Duodenal mucosa (tissue), 2 donors: Measurements from ENCODE around the gene MTG2.

ENCODE experiments used
- H3K27ac ChIP-seq: one replicate; pipeline ENCODE4 v1.7.0; 2013; ENCODE audit warnings: low read depth, low read length
- H3K27me3 ChIP-seq, 2 donors: one replicate each; pipeline ENCODE4 v1.7.0; 2013; ENCODE audit warnings: low read length in 2 of 2, control low read depth in 1 of 2; ENCODE audit not compliant: insufficient read depth in 2 of 2, control insufficient read depth in 1 of 2
- H3K36me3 ChIP-seq, 2 donors: one replicate each; pipeline ENCODE4 v1.7.0; 2013; ENCODE audit warnings: low read length in 2 of 2, control low read depth in 1 of 2; ENCODE audit not compliant: insufficient read depth in 2 of 2, control insufficient read depth in 1 of 2
- H3K4me1 ChIP-seq, 2 donors: one replicate each; pipeline ENCODE4 v1.7.0; 2013; ENCODE audit warnings: low read length in 2 of 2, control low read depth in 1 of 2; ENCODE audit not compliant: insufficient read depth in 2 of 2, control insufficient read depth in 1 of 2
- H3K4me3 ChIP-seq, 2 donors: one replicate each; pipeline ENCODE4 v1.7.0; 2013; ENCODE audit warnings: low read length in 2 of 2, low read depth in 1 of 2
- H3K9ac ChIP-seq, 2 donors: one replicate each; pipeline ENCODE4 v1.7.0; 2013; ENCODE audit warnings: low read length in 2 of 2, low read depth in 1 of 2
- H3K9me3 ChIP-seq, 2 donors: one replicate each; pipeline ENCODE4 v1.7.0; 2013; ENCODE audit warnings: low read length in 2 of 2, control low read depth in 1 of 2; ENCODE audit not compliant: control insufficient read depth in 1 of 2

Gene MTG2

DNA sequence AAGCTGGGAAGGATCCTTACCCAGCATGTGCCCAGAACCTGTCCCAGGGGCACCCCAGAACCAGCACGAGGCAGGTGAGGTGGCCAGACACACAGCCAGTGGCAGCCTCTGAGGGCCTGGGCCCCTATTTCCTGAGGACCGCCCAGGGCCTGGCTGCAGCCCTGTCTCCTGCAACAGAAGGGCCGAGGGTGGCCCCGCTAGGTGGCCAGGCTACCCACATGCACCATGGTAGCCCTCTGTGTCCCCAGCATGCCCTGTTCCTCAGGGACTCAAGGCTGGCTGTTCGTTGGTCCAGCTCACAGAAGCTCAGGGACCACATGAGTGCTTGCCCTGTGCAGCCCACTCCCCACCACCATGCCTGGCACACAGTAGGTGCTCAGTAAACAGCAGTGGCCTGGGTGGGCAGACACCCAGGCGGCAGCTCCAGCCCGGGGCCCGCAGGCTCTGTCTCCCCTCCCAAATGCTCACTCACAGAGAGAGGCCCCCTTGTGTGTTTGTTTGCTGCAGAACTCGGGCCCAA lies 29.0 kb downstream of the MTG2 start:
- Histone ChIP-seq H3K4me1 (no peaks in the 10 kb centered on the region), H3K9me3 (no peaks in the 10 kb centered on the region), H3K36me3 (no peaks in the 10 kb centered on the region), H3K27ac (no peak overlapping the region), H3K4me3 (no peak overlapping the region), H3K27me3 (peaks cover 20 to 50% of the 10 kb centered on the region in 2 donors), H3K9ac (no peak overlapping the region)

DNA sequence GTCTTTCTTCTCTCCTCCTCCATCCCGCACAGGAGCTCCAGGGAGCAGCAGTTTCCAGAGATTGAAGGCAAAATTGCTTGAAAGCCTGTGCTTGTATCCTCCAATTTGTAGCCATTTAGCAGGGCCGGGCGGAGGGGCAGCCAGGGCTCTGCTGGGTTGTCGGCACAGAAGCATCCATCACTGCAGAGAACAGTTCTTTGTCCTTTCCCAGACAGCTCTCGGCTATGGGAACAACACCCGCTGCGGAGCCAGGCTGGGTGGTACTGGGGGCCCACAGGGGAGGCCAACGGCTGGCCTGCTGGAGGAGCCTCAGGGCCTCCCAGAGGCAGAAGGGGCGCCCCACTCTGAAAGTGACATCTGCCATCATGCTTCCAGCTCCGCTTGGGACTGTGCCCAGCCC lies 29.5 kb downstream of the MTG2 start:
- no peak overlapping the region for H3K4me3 ChIP-seq
- H3K4me1 ChIP-seq, result no peaks in the 10 kb centered on the region
- H3K9ac ChIP-seq, result no peak overlapping the region
- no peaks in the 10 kb centered on the region for H3K9me3 ChIP-seq
- H3K27ac ChIP-seq, result no peak overlapping the region
- H3K36me3 ChIP-seq, result no peaks in the 10 kb centered on the region
- peaks cover 20 to 55% of the 10 kb centered on the region in 2 donors for H3K27me3 ChIP-seq

DNA sequence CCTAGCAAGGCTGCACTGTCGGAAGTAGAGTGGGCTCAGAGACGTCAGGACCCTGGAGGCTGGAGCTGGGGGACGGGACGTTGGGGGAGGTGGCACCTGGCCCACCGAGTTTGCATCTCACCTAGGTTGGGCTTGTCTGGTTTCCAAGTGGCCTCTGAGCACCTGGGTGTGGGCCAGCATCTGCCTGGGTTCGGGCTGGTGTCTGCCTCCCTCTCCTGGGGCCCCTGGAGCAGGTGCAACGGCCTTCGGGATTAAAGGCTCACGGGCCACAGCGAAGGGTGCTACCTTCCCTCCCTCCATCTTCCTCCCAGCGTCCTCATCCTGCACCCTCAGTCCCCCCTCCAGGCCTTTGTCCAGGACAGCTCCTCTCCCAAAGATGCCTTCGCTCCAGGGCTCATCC lies 31.2 kb downstream of the MTG2 start:
- H3K9ac ChIP-seq, result no peak overlapping the region
- peaks cover 33 to 71% of the 10 kb centered on the region in 2 donors for H3K27me3 ChIP-seq
- no peak overlapping the region for H3K4me3 ChIP-seq
- no peaks in the 10 kb centered on the region for H3K9me3 ChIP-seq
- no peaks in the 10 kb centered on the region for H3K4me1 ChIP-seq
- H3K36me3 ChIP-seq, result no peaks in the 10 kb centered on the region
- no peak overlapping the region for H3K27ac ChIP-seq

DNA sequence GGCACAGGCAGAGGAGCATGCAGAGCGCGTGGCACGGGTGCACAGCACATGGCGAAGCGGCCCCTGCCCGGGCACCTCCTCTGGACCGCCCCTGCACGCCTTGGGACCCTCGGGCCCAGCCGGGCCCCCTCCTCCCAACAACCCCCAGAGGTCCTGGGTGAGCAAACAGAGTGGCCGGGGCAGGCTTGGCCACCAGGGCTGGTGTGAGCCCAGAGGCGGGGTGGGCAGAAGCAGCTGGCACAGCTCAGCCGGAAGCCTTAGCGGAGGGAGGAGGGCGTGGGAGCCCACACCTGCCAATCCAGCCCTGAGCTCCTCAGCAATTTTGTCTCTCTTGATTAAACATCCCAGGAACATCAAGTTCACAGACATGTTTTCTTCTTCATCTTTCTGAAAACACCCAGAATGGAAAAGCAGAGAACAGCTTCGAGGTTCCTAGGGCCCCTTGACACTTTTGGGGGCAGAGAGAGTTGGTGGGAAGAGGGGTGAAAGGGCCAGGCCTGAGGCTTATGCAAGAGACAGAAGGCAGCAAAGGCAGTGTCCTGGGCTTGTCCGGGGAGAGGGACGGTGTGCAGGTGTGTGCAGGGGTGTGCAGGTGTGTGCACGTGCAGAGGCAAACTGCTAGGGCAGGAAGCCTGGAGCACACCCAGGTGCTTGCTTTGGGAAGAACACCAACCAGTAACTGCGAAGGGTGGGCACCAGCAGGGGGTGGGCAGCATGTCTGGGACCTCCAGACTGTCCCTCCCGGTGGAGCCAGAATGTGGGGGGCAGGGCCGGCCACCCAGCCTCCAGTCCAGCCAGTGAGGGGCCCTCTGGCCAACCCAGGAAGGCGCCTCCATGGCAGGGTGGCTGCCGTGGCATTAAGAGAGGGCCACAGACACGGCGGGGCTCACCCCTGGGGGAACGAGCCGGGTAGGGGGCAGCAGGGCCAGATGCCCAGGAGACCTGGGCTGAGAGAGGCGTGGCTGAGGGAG lies 32.5 kb downstream of the MTG2 start:
- no peak overlapping the region for H3K9ac ChIP-seq
- H3K36me3 ChIP-seq, result no peaks in the 10 kb centered on the region
- H3K27ac ChIP-seq, result no peak overlapping the region
- H3K4me1 ChIP-seq, result peaks cover 0 to 4% of the 10 kb centered on the region in 2 donors
- H3K4me3 ChIP-seq, result no peak overlapping the region
- H3K27me3 ChIP-seq, result peaks cover 24 to 59% of the 10 kb centered on the region in 2 donors
- H3K9me3 ChIP-seq, result no peaks in the 10 kb centered on the region

DNA sequence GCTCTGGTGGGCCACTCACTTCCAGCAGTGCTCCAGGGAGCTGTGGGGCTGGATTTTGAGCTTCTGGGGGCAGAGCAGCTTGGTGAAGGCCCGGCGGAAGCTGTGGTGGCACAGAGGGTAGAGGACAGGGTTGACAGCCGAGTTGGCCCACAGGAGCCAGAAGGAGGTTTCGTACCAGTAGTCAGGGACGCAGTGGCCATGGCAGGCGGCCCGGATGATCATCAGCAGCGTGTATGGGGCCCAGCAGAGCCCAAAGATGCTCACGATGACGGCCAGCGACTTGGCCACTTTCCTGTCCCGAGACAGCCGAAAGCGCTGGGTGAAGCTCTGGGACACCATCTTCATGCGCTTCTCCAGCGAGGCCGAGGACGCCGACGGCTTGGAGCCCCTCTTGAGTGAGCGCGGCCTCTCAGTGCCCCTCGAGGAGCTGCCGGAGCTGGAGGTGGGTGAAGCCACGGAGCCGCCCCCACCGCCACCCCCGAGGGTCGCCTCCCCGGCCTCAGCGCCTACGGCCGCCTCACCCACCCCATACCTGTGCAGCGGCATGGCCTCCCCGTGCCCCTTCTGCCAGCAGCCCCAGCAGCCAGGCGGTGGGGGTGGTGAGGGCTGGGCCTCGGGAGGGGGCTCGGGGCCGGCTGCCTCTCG lies 33.3 kb downstream of the MTG2 start:
- Histone ChIP-seq H3K27ac (no peak overlapping the region), H3K9ac (no peak overlapping the region), H3K36me3 (no peaks in the 10 kb centered on the region), H3K4me1 (peaks cover 0 to 4% of the 10 kb centered on the region in 2 donors), H3K27me3 (peaks cover 32 to 58% of the 10 kb centered on the region in 2 donors), H3K4me3 (no peak overlapping the region), H3K9me3 (no peaks in the 10 kb centered on the region)

DNA sequence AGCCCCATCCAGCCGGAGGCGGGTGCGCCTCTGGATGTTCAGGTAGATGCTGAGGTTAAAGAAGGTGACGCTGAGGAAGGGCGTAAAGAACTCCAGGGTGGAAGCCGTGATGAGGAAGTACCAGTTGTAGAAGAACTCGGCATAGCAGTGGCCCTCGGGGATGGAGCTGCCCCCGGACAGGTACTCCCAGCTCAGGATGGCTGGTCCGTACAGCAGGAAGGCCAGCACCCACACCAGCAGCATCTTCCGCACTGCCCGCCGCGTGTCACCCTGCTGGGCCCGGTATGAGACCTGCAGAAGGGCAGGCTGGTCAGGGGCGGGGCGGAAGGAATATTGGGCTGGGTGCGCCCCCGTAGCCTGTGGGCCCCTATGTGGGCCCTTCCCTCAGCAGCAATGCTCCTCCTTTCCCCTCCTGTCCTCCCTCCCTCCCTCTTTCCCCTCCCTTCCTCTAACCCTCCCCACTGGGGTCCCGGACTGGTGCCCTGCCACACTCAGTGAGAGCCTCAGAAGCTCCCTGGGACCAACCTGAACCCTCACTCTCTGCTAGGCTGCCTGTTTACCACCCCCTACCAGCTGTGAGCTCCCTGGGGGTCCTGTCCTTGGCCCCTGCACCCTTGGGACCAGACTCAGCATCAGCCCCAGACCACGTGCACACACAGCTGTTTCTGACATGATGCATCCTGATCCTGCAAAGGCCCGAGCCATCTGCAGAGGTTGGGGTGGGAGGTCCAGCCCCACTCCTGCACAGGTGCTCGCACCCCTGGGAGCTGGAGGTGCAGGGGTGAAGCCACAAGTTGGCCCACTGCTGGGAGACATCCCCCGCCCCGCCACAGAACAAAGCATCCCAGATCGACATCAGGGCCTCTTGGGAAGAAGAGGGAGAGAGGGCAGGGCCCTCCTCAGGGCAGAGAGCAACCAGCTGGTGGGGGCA lies 34.1 kb downstream of the MTG2 start:
- H3K9me3 ChIP-seq, result no peaks in the 10 kb centered on the region
- H3K27ac ChIP-seq, result no peak overlapping the region
- H3K4me3 ChIP-seq, result no peak overlapping the region
- H3K4me1 ChIP-seq, result peaks cover 0 to 4% of the 10 kb centered on the region in 2 donors
- peaks cover 40 to 58% of the 10 kb centered on the region in 2 donors for H3K27me3 ChIP-seq
- no peak overlapping the region for H3K9ac ChIP-seq
- no peaks in the 10 kb centered on the region for H3K36me3 ChIP-seq

DNA sequence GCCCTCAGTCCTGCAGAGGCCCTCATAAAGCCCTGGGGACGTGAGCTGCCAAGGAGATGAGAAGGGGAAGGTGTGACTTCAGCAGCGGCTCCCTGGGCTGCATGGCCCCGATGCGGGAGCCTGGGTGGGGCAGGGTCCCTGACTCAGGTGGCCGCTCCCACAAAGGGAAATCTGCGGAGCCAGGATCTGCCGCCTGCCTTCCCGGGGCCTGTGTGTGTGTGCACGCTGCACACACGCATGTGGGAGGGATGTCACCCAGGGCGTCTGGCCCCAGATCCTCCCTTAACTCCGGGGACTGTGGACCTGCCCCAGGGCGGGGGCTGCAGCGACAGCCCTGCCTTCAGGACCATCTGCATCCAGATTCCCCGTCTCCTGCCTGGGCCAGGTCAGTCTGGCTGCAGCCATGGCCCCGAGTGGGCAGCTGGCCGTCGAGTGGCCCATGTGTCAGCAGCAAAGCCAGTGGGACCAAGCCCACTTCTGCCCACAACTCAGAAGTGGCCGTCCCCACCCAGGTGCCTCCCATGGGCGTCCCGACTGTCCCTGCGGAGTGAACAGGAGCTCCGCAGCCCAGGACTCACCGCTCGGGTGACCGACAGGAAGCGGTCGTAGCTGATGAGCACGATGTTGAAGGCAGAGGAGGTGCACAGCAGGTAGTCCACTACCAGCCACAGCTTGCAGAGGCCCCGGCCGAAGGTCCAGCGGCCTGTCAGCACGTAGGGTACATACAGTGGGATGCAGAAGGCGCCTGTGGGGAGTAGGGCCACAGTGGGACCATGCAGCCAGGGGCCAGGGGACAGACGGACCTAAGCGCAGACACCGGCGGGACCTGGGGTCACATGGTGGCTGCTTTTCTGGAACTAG lies 35.3 kb downstream of the MTG2 start:
- Histone ChIP-seq H3K27me3 (peaks cover 44 to 57% of the 10 kb centered on the region in 2 donors), H3K9ac (no peak overlapping the region), H3K4me3 (no peak overlapping the region), H3K9me3 (no peaks in the 10 kb centered on the region), H3K27ac (no peak overlapping the region), H3K36me3 (no peaks in the 10 kb centered on the region), H3K4me1 (peaks cover 0 to 4% of the 10 kb centered on the region in 2 donors)

DNA sequence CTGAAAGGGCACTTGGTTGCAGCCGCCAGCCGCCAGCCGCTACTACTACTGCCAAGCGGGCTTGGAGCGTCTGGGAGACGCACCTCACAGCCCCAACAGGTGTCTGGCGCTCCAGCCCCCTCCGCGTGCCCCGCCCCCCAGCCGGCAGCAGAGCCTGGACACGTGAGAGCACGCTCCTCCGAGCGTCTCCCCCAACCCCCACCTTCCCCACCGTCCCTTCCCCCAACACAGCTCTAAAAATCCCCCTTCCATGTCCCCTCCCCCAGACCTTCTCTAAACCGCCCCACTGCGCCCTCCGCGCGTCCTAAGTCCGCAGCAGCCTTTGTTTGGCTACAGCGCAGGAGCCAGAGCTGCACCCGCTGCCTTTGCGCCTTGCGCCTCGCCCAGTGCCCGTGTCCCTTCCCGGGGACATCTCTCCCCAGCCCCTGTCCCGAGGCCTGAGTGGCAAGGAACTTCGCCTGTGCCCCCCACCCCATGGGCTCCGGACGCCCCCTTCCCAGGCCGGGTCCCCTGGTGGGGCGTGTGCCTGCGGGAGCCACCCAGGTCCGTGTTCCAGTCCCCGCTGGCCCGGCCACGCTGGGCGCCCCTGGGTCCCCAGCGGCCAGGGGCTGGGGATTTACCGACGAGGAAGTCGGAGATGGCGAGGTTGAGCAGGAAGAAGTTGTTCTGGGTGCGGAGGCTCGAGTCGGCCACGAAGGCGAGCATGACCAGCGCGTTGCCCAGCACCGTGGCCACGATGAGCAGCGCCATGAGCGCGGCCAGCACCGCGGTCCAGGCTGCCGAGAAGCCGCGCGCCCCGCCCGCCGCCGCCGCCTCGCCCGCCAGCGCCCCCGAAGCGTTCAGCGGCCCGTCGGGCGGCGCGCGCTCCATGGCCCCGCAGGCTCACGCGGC lies 36.5 kb downstream of the MTG2 start:
- Histone ChIP-seq H3K9me3 (no peaks in the 10 kb centered on the region), H3K4me3 (no peak overlapping the region), H3K27ac (no peak overlapping the region), H3K27me3 (peaks cover 41 to 56% of the 10 kb centered on the region in 2 donors), H3K36me3 (no peaks in the 10 kb centered on the region), H3K9ac (no peak overlapping the region), H3K4me1 (peaks cover 0 to 4% of the 10 kb centered on the region in 2 donors)
